HepG2 (cell line): ENCODE data around the gene PLPP3. TPM values are rescaled to one million over a fixed set of nuclear protein-coding genes. Genes with fewer than 3 reads are reported as not detected.
A peak's percentile ranks its signal among the peaks of the same experiment; 100 is the strongest.

Experiments
- ATAC-seq: fragments of 200-7000 bp; cut with Tn5 transposase; 3 replicates; pipeline ENCODE4 v1.9.1; 2020; ENCODE audit warnings: mild to moderate bottlenecking, moderate library complexity
- BruUV-seq: library from RNA; stranded (reverse); fragments of 400-500 nt; replicated peaks from 2 replicates; lab custom pipeline; 2021; lab: Mats Ljungman, UMichigan
- CTCF ChIA-PET: fragments of 300-600 bp; formaldehyde crosslinking; extraction: SDS; loops from one replicate; lab custom pipeline; 2021; ENCODE audit warnings: low total read pairs, inconsistent platforms, low intra/inter-chr PET ratio; lab: Yijun Ruan, JAX
- POLR2A ChIA-PET: fragments of 350-600 bp; sonication (Branson Sonifier 250); formaldehyde crosslinking; loops from one replicate; lab custom pipeline; 2020; ENCODE audit warnings: antibody characterized with exemption, inconsistent platforms; lab: Yijun Ruan, JAX
- DNase-seq: peaks from one replicate; pipeline ENCODE4 v3.0.0-alpha.2; 2015; ENCODE audit warnings: low spot score
- FAIRE-seq: peaks from 3 replicates; lab custom pipeline; 2011; peaks lifted over from hg19 to GRCh38; lab: Jason Lieb, UNC
- H2AFZ ChIP-seq: one replicate; pipeline ENCODE4 v1.6.1; 2011; ENCODE audit warnings: low read length, inconsistent platforms
- H3K27ac ChIP-seq: fragments of 300-600 bp; 3 replicates; pipeline ENCODE4 v1.8.0; 2011; ENCODE audit warnings: mixed run types, mild to moderate bottlenecking, mixed read lengths, low read length, inconsistent platforms; ENCODE audit not compliant: insufficient read depth; ENCODE audit errors: extremely low read length
- H3K27me3 ChIP-seq, 2 experiments: fragments of 200-600 bp in 1 of 2; 2 replicates in 1 of 2; 3 replicates in 1 of 2; pipeline versions ENCODE4 v1.6.0 to v1.8.0; 2011; ENCODE audit warnings: low read length in 2 of 2, mild to moderate bottlenecking in 2 of 2, moderate library complexity in 2 of 2, inconsistent platforms in 1 of 2; ENCODE audit not compliant: insufficient read depth in 2 of 2, control insufficient read depth in 1 of 2
- H3K36me3 ChIP-seq, 2 experiments: fragments of 200-600 bp in 1 of 2; replicated peaks in 1 of 2; 2 replicates in 1 of 2; 3 replicates in 1 of 2; pipeline versions ENCODE4 v1.5.1 to v1.8.0; 2011; ENCODE audit warnings: low read length in 2 of 2, inconsistent platforms in 1 of 2; ENCODE audit not compliant: insufficient read depth in 2 of 2, control insufficient read depth in 1 of 2
- H3K4me1 ChIP-seq: 2 replicates; pipeline ENCODE4 v1.5.1; 2012; ENCODE audit warnings: low read length, inconsistent platforms; ENCODE audit not compliant: insufficient read depth
- H3K4me2 ChIP-seq: 2 replicates; pipeline ENCODE4 v1.6.0; 2011; ENCODE audit warnings: low read depth, low read length, inconsistent platforms
- H3K4me3 ChIP-seq, 3 experiments: fragments of 200-600 bp in 1 of 3; sonication (generic), shearing (Covaris generic) in 1 of 3; replicated peaks in 1 of 3; 2 replicates each; pipeline ENCODE4 v1.5.1; 2011 to 2016; ENCODE audit warnings: low read length in 3 of 3, inconsistent platforms in 2 of 3, low read depth in 2 of 3, mild to moderate bottlenecking in 2 of 3, control low read depth in 1 of 3, mixed read lengths in 1 of 3; ENCODE audit not compliant: insufficient read depth in 1 of 3
- H3K79me2 ChIP-seq: one replicate; pipeline ENCODE4 v1.6.1; 2011; ENCODE audit warnings: low read length, inconsistent platforms; ENCODE audit not compliant: insufficient read depth
- H3K9ac ChIP-seq: 2 replicates; pipeline ENCODE4 v1.6.0; 2011; ENCODE audit warnings: mild to moderate bottlenecking, low read depth, low read length, inconsistent platforms; ENCODE audit not compliant: insufficient read depth
- H3K9me3 ChIP-seq: 2 replicates; pipeline ENCODE4 v1.5.1; 2012; ENCODE audit warnings: mild to moderate bottlenecking, low read length
- H4K20me1 ChIP-seq: 2 replicates; pipeline ENCODE4 v1.6.0; 2011; ENCODE audit warnings: inconsistent platforms, mild to moderate bottlenecking, low read length, moderate library complexity; ENCODE audit not compliant: insufficient read depth
- KDM6A ChIP-seq: IDR thresholded peaks from 2 replicates; pipeline ENCODE4 v1.6.1; 2016; ENCODE audit warnings: low read depth
- NFYC ChIP-seq: IDR thresholded peaks from 2 replicates; pipeline ENCODE4 v1.6.1; 2016; ENCODE audit warnings: missing genetic modification reagents, missing compliant biosample characterization
- SALL2 ChIP-seq: sonication (generic); formaldehyde crosslinking; IDR thresholded peaks from 2 replicates; pipeline ENCODE4 v1.8.1; 2023; ENCODE audit warnings: mild to moderate bottlenecking, missing genetic modification reagents, inconsistent platforms
- SAP130 ChIP-seq: IDR thresholded peaks from 2 replicates; pipeline ENCODE4 v1.6.1; 2016; ENCODE audit warnings: low read depth
- TOE1 ChIP-seq: sonication (generic); formaldehyde crosslinking; IDR thresholded peaks from 2 replicates; pipeline ENCODE4 v1.4.0; 2020; ENCODE audit warnings: mild to moderate bottlenecking, missing genetic modification reagents
- ZSCAN31 ChIP-seq: sonication (generic); formaldehyde crosslinking; IDR thresholded peaks from 2 replicates; pipeline ENCODE4 v1.5.0; 2020; ENCODE audit warnings: low read depth, mild to moderate bottlenecking, missing genetic modification reagents
- ZSCAN9 ChIP-seq: IDR thresholded peaks from 2 replicates; pipeline ENCODE4 v1.6.1; 2016; ENCODE audit warnings: borderline replicate concordance
- WGBS: methylation state at CpG from one replicate; pipeline ENCODE4 v1.1.6; 2017; ENCODE audit warnings: low lambda C conversion rate; 5-methylcytosine and 5-hydroxymethylcytosine counted together
- in situ Hi-C: cut with HindIII; loops from 2 replicates; pipeline ENCODE4 v1.10.0; 2017; ENCODE audit warnings: low pct_unique_long_range_greater_than_20kb; ENCODE audit not compliant: extremely low pct_ligation_motif_present
- intact Hi-C: fragments of 100-400 bp; cut with micrococcal nuclease; formaldehyde crosslinking; loops from one replicate; pipeline ENCODE4 v1.10.0; 2022; ENCODE audit not compliant: unreplicated experiment
- polyA plus RNA-seq, 8 experiments: library from polyadenylated mRNA; depleted of rRNA in 3 of 8; stranded (reverse) in 7 of 8; unstranded in 1 of 8; fragments of >200 nt; fragmentation: Illumina TruSeq in 4 of 8; extraction: Trizol in 4 of 8; gene quantifications; 2 replicates each; pipeline versions ENCODE4 v1.2.1 to v1.2.3, GENCODE V29; 2011 to 2016; ENCODE audit warnings: low read depth in 4 of 8, missing spikeins in 1 of 8, mixed read lengths in 1 of 8; ENCODE audit not compliant: insufficient read depth in 1 of 8
- total RNA-seq, 5 experiments: library from RNA; depleted of rRNA; stranded (reverse); fragments of >200 nt; fragmentation: Illumina TruSeq; extraction: Trizol; gene quantifications; 2 replicates each; pipeline ENCODE4 v1.2.3, GENCODE V29; 2016; ENCODE audit warnings: low read depth in 1 of 5
- TF ChIP-seq, protein P1 (sequence below): sonication (generic); formaldehyde crosslinking; IDR thresholded peaks from 2 replicates; pipeline ENCODE4 v1.4.0; 2020; ENCODE audit warnings: missing genetic modification reagents

The PLPP3 gene
- total and polyA plus RNA-seq, 2 of the 13 experiments (the other 11 are each of a cell fraction or from before 2014, with no cell fraction given), result 49.7 to 65.8 TPM

DNA sequence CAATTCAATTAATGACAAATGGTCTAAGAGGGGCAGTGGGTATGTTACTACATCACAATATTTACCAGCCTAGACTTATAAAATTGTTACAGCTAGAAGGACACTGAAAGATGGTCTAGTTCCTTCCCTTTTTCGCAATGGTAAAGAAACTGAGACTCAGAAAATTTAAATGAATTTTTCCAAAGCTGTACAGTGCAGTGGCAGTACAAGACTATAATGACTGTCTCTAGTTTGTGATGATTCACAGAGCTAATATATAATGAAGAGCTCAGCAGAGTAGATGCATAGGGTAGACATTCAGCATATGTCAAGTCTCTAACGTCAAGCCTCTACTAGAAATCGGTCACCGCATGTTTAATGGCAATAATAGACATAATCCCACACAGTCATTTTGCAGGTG is 4.6 kb downstream of the PLPP3 start:
- H4K20me1 ChIP-seq, result peaks cover 21% of the 10 kb centered on the region
- ChIA-PET CTCF (no interaction called here), POLR2A (interaction anchor here (0.8 to 7.4 kb wide), 6 partner anchors 8 to 1146 kb away, joined by 3 to 64 read pairs (median 3); no protein-coding TSS in a partner anchor)
- no peak for FAIRE-seq
- DNase-seq, result no peak
- peak overlapping the region; percentile 96 for H3K27ac ChIP-seq
- in situ Hi-C loops, result loop anchor here (5.0 to 25.0 kb wide), 3 partner anchors 67 to 712 kb away; no protein-coding TSS in a partner anchor
- H2AFZ ChIP-seq, result no peak overlapping the region
- peak overlapping the region; percentile 98; the same call in 1 of the 2 replicates for H3K9ac ChIP-seq
- 61% methylated on average over 4 of the region's 4 CpGs for WGBS
- BruUV-seq, result no TSS peak
- ATAC-seq, result no peak
- H3K4me2 ChIP-seq, result peak overlapping the region; percentile 83
- H3K4me1 ChIP-seq, result peaks cover 67% of the 10 kb centered on the region
- intact Hi-C loops, result no loop called here
- H3K27me3 ChIP-seq, result no peaks in the 10 kb centered on the region; a peak in 1 of 5 replicates
- no peak for TF ChIP-seq NFYC (CRISPR knock-in tag)
- TF ChIP-seq, protein P1, sequence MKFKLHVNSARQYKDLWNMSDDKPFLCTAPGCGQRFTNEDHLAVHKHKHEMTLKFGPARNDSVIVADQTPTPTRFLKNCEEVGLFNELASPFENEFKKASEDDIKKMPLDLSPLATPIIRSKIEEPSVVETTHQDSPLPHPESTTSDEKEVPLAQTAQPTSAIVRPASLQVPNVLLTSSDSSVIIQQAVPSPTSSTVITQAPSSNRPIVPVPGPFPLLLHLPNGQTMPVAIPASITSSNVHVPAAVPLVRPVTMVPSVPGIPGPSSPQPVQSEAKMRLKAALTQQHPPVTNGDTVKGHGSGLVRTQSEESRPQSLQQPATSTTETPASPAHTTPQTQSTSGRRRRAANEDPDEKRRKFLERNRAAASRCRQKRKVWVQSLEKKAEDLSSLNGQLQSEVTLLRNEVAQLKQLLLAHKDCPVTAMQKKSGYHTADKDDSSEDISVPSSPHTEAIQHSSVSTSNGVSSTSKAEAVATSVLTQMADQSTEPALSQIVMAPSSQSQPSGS (CRISPR knock-in tag), result no peak
- 0 out of 2 replicates have a peak, but pooled peaks have one; percentile 19 for TF ChIP-seq SAP130 (CRISPR knock-in tag)
- TF ChIP-seq ZSCAN9 (CRISPR knock-in tag), result no peak
- no peak for TF ChIP-seq ZSCAN31
- TF ChIP-seq KDM6A (CRISPR knock-in tag), result no peak
- TF ChIP-seq SALL2 (CRISPR knock-in tag), result no peak
- TF ChIP-seq TOE1 (CRISPR knock-in tag), result no peak
- H3K9me3 ChIP-seq, result no peaks in the 10 kb centered on the region
- peaks cover 100% of the 10 kb centered on the region for H3K79me2 ChIP-seq
- peaks cover 0 to 1% of the 10 kb centered on the region in 2 experiments; a peak in 1 of 5 replicates for H3K36me3 ChIP-seq
- H3K4me3 ChIP-seq, result peak overlapping the region; percentile 84 to 98 (median 87); a peak in 5 of 6 replicates
